Naive thymus-derived CD4-positive, alpha-beta T cell (primary cell): ENCODE results near the gene DUXB. TPM values are rescaled to one million over a fixed set of nuclear protein-coding genes. Genes with fewer than 3 reads are reported as not detected.
A peak's percentile ranks its signal among the peaks of the same experiment; 100 is the strongest.

Source experiments
- ATAC-seq: fragments of 150-1000 bp; cut with Tn5 transposase; 2 replicates; pipeline ENCODE4 v1.10.0; 2021; ENCODE audit warnings: mild to moderate bottlenecking, moderate library complexity
- CTCF ChIA-PET: fragments of 350-600 bp; sonication (Branson Sonifier 250); formaldehyde crosslinking; loops from one replicate; lab custom pipeline; 2021; ENCODE audit warnings: antibody characterized with exemption; lab: Charles Lee
- POLR2A ChIA-PET: fragments of 350-600 bp; sonication (Branson Sonifier 250); formaldehyde crosslinking; loops from one replicate; lab custom pipeline; 2021; ENCODE audit warnings: antibody characterized with exemption, inconsistent platforms; lab: Charles Lee
- DNase-seq, 9 donors: peaks; one replicate each; pipeline versions ENCODE4 v3.0.0 to v3.0.0-alpha.2; 2020 to 2022; ENCODE audit warnings: mixed read lengths in 1 of 9
- H3K27ac ChIP-seq: one replicate; pipeline ENCODE4 v1.7.0; 2013; ENCODE audit warnings: mild to moderate bottlenecking, low read depth, low read length, moderate library complexity
- H3K27me3 ChIP-seq, 2 donors: one replicate each; pipeline ENCODE4 v1.7.0; 2013; ENCODE audit warnings: low read length in 2 of 2, mild to moderate bottlenecking in 2 of 2, moderate library complexity in 2 of 2; ENCODE audit not compliant: control insufficient read depth in 2 of 2, insufficient read depth in 2 of 2
- H3K36me3 ChIP-seq, 3 experiments: 1 replicate in 2 of 3; 2 replicates in 1 of 3; pipeline ENCODE4 v1.7.0; 2013; ENCODE audit warnings: low read length in 3 of 3, mild to moderate bottlenecking in 3 of 3, moderate library complexity in 1 of 3; ENCODE audit not compliant: insufficient read depth in 3 of 3, control insufficient read depth in 2 of 3
- H3K4me1 ChIP-seq, 2 donors: one replicate each; pipeline ENCODE4 v1.7.0; 2013; ENCODE audit warnings: low read length in 2 of 2, mild to moderate bottlenecking in 2 of 2, moderate library complexity in 1 of 2; ENCODE audit not compliant: control insufficient read depth in 2 of 2, insufficient read depth in 2 of 2
- H3K4me3 ChIP-seq: 2 replicates; pipeline ENCODE4 v1.7.0; 2013; ENCODE audit warnings: mild to moderate bottlenecking, low read length
- H3K9me3 ChIP-seq, 3 experiments: 1 replicate in 2 of 3; 2 replicates in 1 of 3; pipeline ENCODE4 v1.7.0; 2013; ENCODE audit warnings: low read length in 3 of 3; ENCODE audit not compliant: control insufficient read depth in 2 of 3
- H3K27ac Mint-ChIP-seq, 9 donors: one replicate each; pipeline ENCODE4 v1.8.0; 2020 to 2022; ENCODE audit warnings: mixed read lengths in 9 of 9, mild to moderate bottlenecking in 8 of 9, moderate library complexity in 5 of 9, inconsistent platforms in 2 of 9
- H3K27me3 Mint-ChIP-seq, 5 donors: one replicate each; pipeline ENCODE4 v1.8.0; 2021 to 2022; ENCODE audit warnings: mixed read lengths in 5 of 5, mild to moderate bottlenecking in 1 of 5
- H3K36me3 Mint-ChIP-seq, 5 donors: one replicate each; pipeline ENCODE4 v1.8.0; 2020 to 2022; ENCODE audit warnings: mixed read lengths in 5 of 5, mild to moderate bottlenecking in 3 of 5, inconsistent platforms in 1 of 5
- H3K4me1 Mint-ChIP-seq, 7 donors: one replicate each; pipeline ENCODE4 v1.8.0; 2020 to 2022; ENCODE audit warnings: mixed read lengths in 7 of 7, mild to moderate bottlenecking in 3 of 7, inconsistent platforms in 1 of 7
- H3K4me3 Mint-ChIP-seq, 10 donors: one replicate each; pipeline ENCODE4 v1.8.0; 2020 to 2022; ENCODE audit warnings: mild to moderate bottlenecking in 10 of 10, mixed read lengths in 10 of 10, moderate library complexity in 6 of 10, inconsistent platforms in 2 of 10
- H3K9me3 Mint-ChIP-seq, 11 donors: one replicate each; pipeline ENCODE4 v1.8.0; 2020 to 2022; ENCODE audit warnings: mixed read lengths in 11 of 11, mild to moderate bottlenecking in 4 of 11, inconsistent platforms in 1 of 11, moderate library complexity in 1 of 11
- intact Hi-C, 2 donors: fragments of 100-400 bp; cut with micrococcal nuclease; formaldehyde crosslinking; loops; one replicate each; pipeline ENCODE4 v1.15.1; 2023
- polyA plus RNA-seq, 2 donors: library from polyadenylated mRNA; unstranded; fragments of 300-500 nt; fragmentation: Illumina TruSeq; gene quantifications; one replicate each; pipeline ENCODE4 v1.2.3, GENCODE V29; 2021
- total RNA-seq, 6 experiments: library from RNA in 5 of 6; stranded (reverse) in 5 of 6; gene quantifications; 1 replicate in 5 of 6; 2 replicates in 1 of 6; pipeline ENCODE4 v1.2.3 and lab custom pipeline; 2021 to 2026

The DUXB gene
- total and polyA plus RNA-seq, 7 experiments from 2014 or later: not detected

DNA sequence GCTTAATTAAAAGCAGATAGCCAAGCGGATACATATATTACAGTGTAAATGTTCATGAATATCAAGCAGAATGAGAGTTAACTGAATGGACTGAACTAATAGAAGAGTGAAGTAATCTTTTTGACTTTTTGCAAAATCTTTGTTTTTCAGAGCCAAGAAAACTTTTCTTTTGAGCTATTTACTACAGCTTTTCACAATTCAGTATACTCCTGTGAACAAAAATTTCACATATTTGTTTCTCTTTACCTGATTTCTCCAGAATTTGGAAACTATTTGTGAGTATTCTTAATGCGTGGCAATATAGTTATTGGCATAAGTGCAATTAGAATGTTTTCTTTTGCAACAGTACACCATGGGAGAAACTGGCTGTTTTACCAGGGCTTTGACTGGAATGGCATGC is 9.1 kb upstream of the DUXB start:
- H3K4me3 Mint-ChIP-seq: no peak overlapping the region
- H3K27me3 ChIP-seq: no peaks in the 10 kb centered on the region
- no peaks in the 10 kb centered on the region for H3K36me3 ChIP-seq
- ChIA-PET POLR2A (no interaction called here), CTCF (no interaction called here)
- ATAC-seq (no peak), DNase-seq (no peak)
- intact Hi-C loops: no loop called here
- no peak overlapping the region for H3K4me3 ChIP-seq
- H3K27ac Mint-ChIP-seq: no peak overlapping the region
- no peak overlapping the region for H3K27ac ChIP-seq
- H3K9me3 Mint-ChIP-seq: peaks cover 0 to 37% (median 12%) of the 10 kb centered on the region in 11 donors
- H3K36me3 Mint-ChIP-seq: peaks cover 0 to 16% (median 4%) of the 10 kb centered on the region in 5 donors
- peaks cover 0 to 19% (median 9%) of the 10 kb centered on the region in 5 donors for H3K27me3 Mint-ChIP-seq
- peaks cover 0 to 14% (median 0%) of the 10 kb centered on the region in 3 experiments for H3K9me3 ChIP-seq
- no peaks in the 10 kb centered on the region for H3K4me1 Mint-ChIP-seq
- no peaks in the 10 kb centered on the region for H3K4me1 ChIP-seq

- Histone ChIP-seq H3K9me3 (no peaks in the 10 kb centered on the region), H3K27ac (no peak overlapping the region), H3K27me3 (no peaks in the 10 kb centered on the region), H3K36me3 (no peaks in the 10 kb centered on the region), H3K4me3 (no peak overlapping the region), H3K4me1 (no peaks in the 10 kb centered on the region)
- no peak for DNase-seq
- no peaks in the 10 kb centered on the region for H3K4me1 Mint-ChIP-seq
- intact Hi-C loops: no loop called here
- peaks cover 0 to 4% (median 0%) of the 10 kb centered on the region in 11 donors for H3K9me3 Mint-ChIP-seq
- H3K36me3 Mint-ChIP-seq: peaks cover 0 to 5% (median 0%) of the 10 kb centered on the region in 5 donors
- H3K4me3 Mint-ChIP-seq: no peak overlapping the region
- no peak for ATAC-seq
- peaks cover 0 to 13% (median 7%) of the 10 kb centered on the region in 5 donors for H3K27me3 Mint-ChIP-seq
- peak overlapping the region in 1 of 9 donors; percentile 72 for H3K27ac Mint-ChIP-seq
- POLR2A ChIA-PET: no interaction called here
- CTCF ChIA-PET: no interaction called here
These were observed 2.0 kb upstream of the DUXB start for GRCh38 chr16:75703306-75703705.

- peaks cover 0 to 5% (median 0%) of the 10 kb centered on the region in 5 donors for H3K36me3 Mint-ChIP-seq
- H3K4me1 ChIP-seq: no peaks in the 10 kb centered on the region
- no peak overlapping the region for H3K4me3 Mint-ChIP-seq
- H3K36me3 ChIP-seq: no peaks in the 10 kb centered on the region
- peaks cover 0 to 12% (median 6%) of the 10 kb centered on the region in 5 donors for H3K27me3 Mint-ChIP-seq
- DNase-seq: no peak
- peaks cover 0 to 4% (median 0%) of the 10 kb centered on the region in 11 donors for H3K9me3 Mint-ChIP-seq
- H3K27ac ChIP-seq: no peak overlapping the region
- CTCF ChIA-PET: interaction anchor here (0.6 kb wide), 1 partner anchor 70 kb away, joined by 4 read pairs; no protein-coding TSS in a partner anchor
- no peaks in the 10 kb centered on the region for H3K9me3 ChIP-seq
- H3K27me3 ChIP-seq: no peaks in the 10 kb centered on the region
- POLR2A ChIA-PET: no interaction called here
- ATAC-seq: no peak
- H3K27ac Mint-ChIP-seq: no peak overlapping the region
- intact Hi-C loops: no loop called here
- H3K4me3 ChIP-seq: no peak overlapping the region
- H3K4me1 Mint-ChIP-seq: no peaks in the 10 kb centered on the region
These were observed 981 bp upstream of the DUXB start for GRCh38 chr16:75702242-75702641.

DNA sequence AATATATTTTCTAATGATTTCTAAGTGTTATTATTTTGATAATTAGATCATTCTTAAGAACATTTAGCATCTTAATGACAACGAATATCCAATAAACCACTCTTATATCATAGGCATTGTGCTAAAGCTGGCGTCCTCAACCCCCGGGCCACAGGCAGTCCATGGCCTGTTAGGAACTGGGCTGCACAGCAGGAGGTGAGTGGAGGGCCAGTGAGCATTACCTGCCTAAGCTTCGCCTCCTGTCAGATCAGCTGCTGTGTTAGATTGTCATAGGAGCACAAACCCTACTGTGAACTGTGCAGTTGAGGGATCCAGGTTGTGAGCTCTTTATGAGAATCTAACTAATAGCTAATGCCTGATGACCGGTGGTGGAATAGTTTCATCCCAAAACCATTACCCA is 3.7 kb downstream of the DUXB start:
- H3K4me1 Mint-ChIP-seq: peaks cover 0 to 5% (median 0%) of the 10 kb centered on the region in 7 donors
- Histone ChIP-seq H3K9me3 (no peaks in the 10 kb centered on the region), H3K27ac (no peak overlapping the region), H3K4me1 (no peaks in the 10 kb centered on the region), H3K27me3 (no peaks in the 10 kb centered on the region), H3K4me3 (no peak overlapping the region), H3K36me3 (no peaks in the 10 kb centered on the region)
- intact Hi-C loops: no loop called here
- POLR2A ChIA-PET: no interaction called here
- H3K27ac Mint-ChIP-seq: no peak overlapping the region
- CTCF ChIA-PET: no interaction called here
- no peak for DNase-seq
- ATAC-seq: no peak
- H3K36me3 Mint-ChIP-seq: no peaks in the 10 kb centered on the region
- H3K4me3 Mint-ChIP-seq: no peak overlapping the region
- no peaks in the 10 kb centered on the region for H3K9me3 Mint-ChIP-seq
- H3K27me3 Mint-ChIP-seq: no peaks in the 10 kb centered on the region

GRCh38 chr16:75695708-75696107 is 5.6 kb downstream of the DUXB start:
- no peak overlapping the region for H3K4me3 ChIP-seq
- H3K27me3 ChIP-seq: no peaks in the 10 kb centered on the region
- Mint-ChIP-seq H3K4me1 (peaks cover 0 to 5% (median 0%) of the 10 kb centered on the region in 7 donors), H3K27me3 (no peaks in the 10 kb centered on the region), H3K36me3 (no peaks in the 10 kb centered on the region), H3K4me3 (no peak overlapping the region), H3K27ac (no peak overlapping the region), H3K9me3 (no peaks in the 10 kb centered on the region)
- no peaks in the 10 kb centered on the region for H3K4me1 ChIP-seq
- ChIA-PET POLR2A (no interaction called here), CTCF (no interaction called here)
- DNase-seq (no peak), ATAC-seq (no peak)
- H3K36me3 ChIP-seq: no peaks in the 10 kb centered on the region
- H3K27ac ChIP-seq: no peak overlapping the region
- H3K9me3 ChIP-seq: no peaks in the 10 kb centered on the region
- intact Hi-C loops: no loop called here

DNA sequence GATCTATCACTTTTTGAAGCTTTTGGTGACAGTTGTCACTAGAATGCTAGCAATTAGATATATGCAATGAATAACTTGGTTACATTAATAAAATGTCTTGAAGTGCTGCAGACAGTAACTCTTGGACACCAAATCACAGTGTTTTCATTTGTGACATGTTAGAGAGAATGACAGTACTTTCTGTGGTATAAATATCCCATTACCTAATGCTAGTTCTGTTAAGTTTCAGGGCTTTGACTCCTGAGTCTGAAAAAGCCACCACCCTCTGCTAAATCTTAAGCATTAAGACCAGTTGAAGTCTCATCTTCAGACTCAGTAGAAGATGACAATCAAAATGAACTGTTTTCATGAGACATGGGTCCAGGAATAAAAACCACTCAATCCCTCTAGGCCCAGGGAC is 13.9 kb downstream of the DUXB start:
- ChIA-PET CTCF (no interaction called here), POLR2A (no interaction called here)
- H3K9me3 Mint-ChIP-seq: peaks cover 0 to 9% (median 3%) of the 10 kb centered on the region in 11 donors
- no peak overlapping the region for H3K4me3 Mint-ChIP-seq
- no peak for ATAC-seq
- no peak for DNase-seq
- peaks cover 0 to 5% (median 0%) of the 10 kb centered on the region in 5 donors for H3K27me3 Mint-ChIP-seq
- Histone ChIP-seq H3K27ac (no peak overlapping the region), H3K27me3 (no peaks in the 10 kb centered on the region), H3K4me1 (no peaks in the 10 kb centered on the region), H3K9me3 (no peaks in the 10 kb centered on the region), H3K36me3 (no peaks in the 10 kb centered on the region), H3K4me3 (no peak overlapping the region)
- peaks cover 0 to 9% (median 8%) of the 10 kb centered on the region in 5 donors for H3K36me3 Mint-ChIP-seq
- peaks cover 0 to 2% (median 0%) of the 10 kb centered on the region in 7 donors for H3K4me1 Mint-ChIP-seq
- intact Hi-C loops: no loop called here
- no peak overlapping the region for H3K27ac Mint-ChIP-seq

GRCh38 chr16:75682308-75682707 is 19.0 kb downstream of the DUXB start:
- no peaks in the 10 kb centered on the region for H3K4me1 Mint-ChIP-seq
- Histone ChIP-seq H3K27ac (no peak overlapping the region), H3K4me3 (no peak overlapping the region), H3K4me1 (no peaks in the 10 kb centered on the region), H3K36me3 (no peaks in the 10 kb centered on the region), H3K27me3 (no peaks in the 10 kb centered on the region), H3K9me3 (no peaks in the 10 kb centered on the region)
- no peak overlapping the region for H3K27ac Mint-ChIP-seq
- H3K27me3 Mint-ChIP-seq: peaks cover 0 to 3% (median 0%) of the 10 kb centered on the region in 5 donors
- no peak for DNase-seq
- ATAC-seq: no peak
- no peak overlapping the region for H3K4me3 Mint-ChIP-seq
- H3K9me3 Mint-ChIP-seq: peaks cover 0 to 9% (median 3%) of the 10 kb centered on the region in 11 donors
- intact Hi-C loops: no loop called here
- CTCF ChIA-PET: no interaction called here
- peaks cover 0 to 7% (median 5%) of the 10 kb centered on the region in 5 donors for H3K36me3 Mint-ChIP-seq
- POLR2A ChIA-PET: no interaction called here
